ENCODE data around the gene SLC25A23.

GRCh38 chr19:6464070-6464873 lies 4.7 kb upstream of the SLC25A23 start, which contains the start of gene CRB3:
- no peak for TF ChIP-seq POLR2A (IDR thresholded peaks at IDR 0.05; ENCODE audit: low read depth, low read length)
- no peak for TF ChIP-seq CTCF (conservative IDR thresholded peaks at IDR 0.05; ENCODE audit: low read depth, low read length)
- no peak for TF ChIP-seq MAFK (IDR thresholded peaks at IDR 0.05; ENCODE audit: low read depth, low read length)
- no peak for TF ChIP-seq RAD21 (IDR thresholded peaks at IDR 0.05; ENCODE audit: low read length)
- TF ChIP-seq NFE2L2 (IDR thresholded peaks at IDR 0.05; ENCODE audit: low read depth, low read length), result no peak
- TF ChIP-seq MXI1 (IDR thresholded peaks at IDR 0.05; ENCODE audit: borderline replicate concordance, low read depth, low read length), result no peak
- TF ChIP-seq, protein P1, sequence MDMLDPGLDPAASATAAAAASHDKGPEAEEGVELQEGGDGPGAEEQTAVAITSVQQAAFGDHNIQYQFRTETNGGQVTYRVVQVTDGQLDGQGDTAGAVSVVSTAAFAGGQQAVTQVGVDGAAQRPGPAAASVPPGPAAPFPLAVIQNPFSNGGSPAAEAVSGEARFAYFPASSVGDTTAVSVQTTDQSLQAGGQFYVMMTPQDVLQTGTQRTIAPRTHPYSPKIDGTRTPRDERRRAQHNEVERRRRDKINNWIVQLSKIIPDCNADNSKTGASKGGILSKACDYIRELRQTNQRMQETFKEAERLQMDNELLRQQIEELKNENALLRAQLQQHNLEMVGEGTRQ (IDR thresholded peaks at IDR 0.05; ENCODE audit: low read depth, low read length), result no peak
- no peak for TF ChIP-seq FOS (IDR thresholded peaks at IDR 0.05; ENCODE audit: low read depth, low read length)
- TF ChIP-seq RCOR1 (IDR thresholded peaks at IDR 0.05; ENCODE audit: insufficient replicate concordance, low read length), result no peak
- no peak for TF ChIP-seq MAZ (IDR thresholded peaks at IDR 0.05; ENCODE audit: borderline replicate concordance, low read depth, low read length)
- TF ChIP-seq ELK1 (IDR thresholded peaks at IDR 0.05; ENCODE audit: borderline replicate concordance, low read depth, low read length), result no peak
- TF ChIP-seq CEBPB (IDR thresholded peaks at IDR 0.05; ENCODE audit: low read depth, low read length), result no peak
